GM21515 (cell line): ENCODE results near the gene NRARP.
"Not testable (repeated sequence)": the region's sequence is repeated elsewhere in the genome, so short reads cannot be mapped to it uniquely, and the experiment has no call there.

Experiments used
- ATAC-seq: cut with Tn5 transposase; IDR thresholded peaks from one replicate; pipeline ENCODE4 v1.9.1; 2021; ENCODE audit not compliant: unreplicated experiment

The NRARP gene

GRCh38 chr9:137302118-137302448 is at the start of gene NRARP:
NRARP (minus strand) TSS chr9:137302271; CDS start chr9:137301928, 343 bp downstream.
- peak; percentile 68 for ATAC-seq

GRCh38 chr9:137350696-137351584 is 48.9 kb upstream of the NRARP start:
- no peak for ATAC-seq

- no peak for ATAC-seq
These were observed 47.5 kb upstream of the NRARP start for GRCh38 chr9:137349471-137350033.

- no peak for ATAC-seq
These were observed 46.8 kb upstream of the NRARP start for GRCh38 chr9:137348769-137349470.

GRCh38 chr9:137347928-137348327 is 45.9 kb upstream of the NRARP start:
- no peak for ATAC-seq

- no peak for ATAC-seq
These were observed 40.4 kb upstream of the NRARP start for GRCh38 chr9:137342482-137342881.

- no peak for ATAC-seq
These were observed 39.2 kb upstream of the NRARP start for GRCh38 chr9:137341227-137341626.

- ATAC-seq, result not testable (repeated sequence)
These were observed 37.9 kb upstream of the NRARP start for GRCh38 chr9:137339908-137340462.

- no peak for ATAC-seq
These were observed 37.2 kb upstream of the NRARP start for GRCh38 chr9:137339045-137339907.

- ATAC-seq, result no peak
These were observed 34.7 kb upstream of the NRARP start for GRCh38 chr9:137336735-137337134.

- ATAC-seq, result no peak
These were observed 31.1 kb upstream of the NRARP start for GRCh38 chr9:137333016-137333671.

GRCh38 chr9:137331929-137332328 is 29.9 kb upstream of the NRARP start:
- no peak for ATAC-seq

- ATAC-seq, result no peak
These were observed 28.6 kb upstream of the NRARP start for GRCh38 chr9:137330689-137331088.

- not testable (repeated sequence) for ATAC-seq
These were observed 27.5 kb upstream of the NRARP start for GRCh38 chr9:137329590-137329989.

GRCh38 chr9:137327641-137328550 is 25.8 kb upstream of the NRARP start:
- not testable (repeated sequence) for ATAC-seq

- ATAC-seq, result no peak
These were observed 24.5 kb upstream of the NRARP start for GRCh38 chr9:137326445-137327065.

- ATAC-seq, result no peak
These were observed 23.7 kb upstream of the NRARP start for GRCh38 chr9:137325799-137326198.

GRCh38 chr9:137325124-137325523 is 23.1 kb upstream of the NRARP start:
- no peak for ATAC-seq
